ENCODE measurements around the gene TAF1A.

DNA sequence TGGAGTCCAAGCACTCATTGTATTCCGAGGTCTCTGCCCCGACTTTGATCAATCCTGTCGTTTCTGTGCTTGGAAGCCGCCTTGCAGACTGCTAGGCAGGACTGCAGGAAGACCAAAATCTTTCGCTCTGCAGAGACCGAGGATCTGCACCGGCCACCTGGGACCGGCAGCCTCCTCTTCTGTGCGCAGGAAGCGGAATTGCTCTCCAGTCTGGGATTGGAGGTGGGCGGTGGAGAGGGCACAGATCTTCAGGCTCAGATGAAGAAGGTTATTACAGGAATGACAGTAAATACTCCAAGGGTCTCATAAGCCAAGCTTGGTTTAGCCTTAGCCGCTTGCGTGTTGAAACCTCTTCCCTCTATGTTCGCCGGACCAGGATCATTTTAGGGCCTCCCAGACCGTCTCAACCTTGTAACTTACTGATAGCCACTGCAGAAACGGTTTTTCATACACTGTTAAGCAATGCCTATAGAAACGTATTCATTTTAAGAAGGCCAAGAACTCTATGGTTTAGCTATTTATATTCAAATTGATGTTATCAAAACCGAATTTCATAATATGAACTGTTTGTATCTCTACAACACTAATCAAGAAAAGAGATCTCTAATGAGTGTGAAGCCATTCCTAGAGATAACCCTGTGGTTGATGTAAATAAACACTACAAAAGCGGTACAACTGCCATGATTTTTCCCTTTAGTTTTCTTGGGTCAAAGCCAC, 29.3 kb upstream of the TAF1A start:
- TF ChIP-seq POLR2A (IDR thresholded peaks at IDR 0.05) = no peak
- TF ChIP-seq, protein P1, sequence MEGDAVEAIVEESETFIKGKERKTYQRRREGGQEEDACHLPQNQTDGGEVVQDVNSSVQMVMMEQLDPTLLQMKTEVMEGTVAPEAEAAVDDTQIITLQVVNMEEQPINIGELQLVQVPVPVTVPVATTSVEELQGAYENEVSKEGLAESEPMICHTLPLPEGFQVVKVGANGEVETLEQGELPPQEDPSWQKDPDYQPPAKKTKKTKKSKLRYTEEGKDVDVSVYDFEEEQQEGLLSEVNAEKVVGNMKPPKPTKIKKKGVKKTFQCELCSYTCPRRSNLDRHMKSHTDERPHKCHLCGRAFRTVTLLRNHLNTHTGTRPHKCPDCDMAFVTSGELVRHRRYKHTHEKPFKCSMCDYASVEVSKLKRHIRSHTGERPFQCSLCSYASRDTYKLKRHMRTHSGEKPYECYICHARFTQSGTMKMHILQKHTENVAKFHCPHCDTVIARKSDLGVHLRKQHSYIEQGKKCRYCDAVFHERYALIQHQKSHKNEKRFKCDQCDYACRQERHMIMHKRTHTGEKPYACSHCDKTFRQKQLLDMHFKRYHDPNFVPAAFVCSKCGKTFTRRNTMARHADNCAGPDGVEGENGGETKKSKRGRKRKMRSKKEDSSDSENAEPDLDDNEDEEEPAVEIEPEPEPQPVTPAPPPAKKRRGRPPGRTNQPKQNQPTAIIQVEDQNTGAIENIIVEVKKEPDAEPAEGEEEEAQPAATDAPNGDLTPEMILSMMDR (IDR thresholded peaks at IDR 0.05) = no peak
- no peak for TF ChIP-seq POLR2AphosphoS5 (IDR thresholded peaks at IDR 0.05)
